ENCODE measurements around the gene EEFSEC. TPM values are rescaled to one million over a fixed set of nuclear protein-coding genes. Genes with fewer than 3 reads are reported as not detected.

EEFSEC gene
- total and polyA plus RNA-seq, 5 experiments from 2014 or later, result 14.7 to 27.1 (median 19.2) TPM

- DNase-seq (no peak), ATAC-seq (no peak)
- POLR2A ChIA-PET, result no interaction called here
- no peaks in the 10 kb centered on the region for H3K27me3 Mint-ChIP-seq
- peak overlapping the region in 5 of 10 donors; percentile 33 to 77 (median 69) for H3K27ac Mint-ChIP-seq
- H3K4me3 Mint-ChIP-seq, result no peak overlapping the region
- peaks cover 0 to 14% (median 12%) of the 10 kb centered on the region in 3 donors for H3K36me3 Mint-ChIP-seq
- H3K9me3 Mint-ChIP-seq, result peaks cover 0 to under 1% (median 0%) of the 10 kb centered on the region in 9 donors
- peaks cover 1 to 43% (median 25%) of the 10 kb centered on the region in 4 donors for H3K4me1 Mint-ChIP-seq
Measured at GRCh38 chr3:128281461-128282367, 128.4 kb downstream of the EEFSEC start.

- POLR2A ChIA-PET, result no interaction called here
- DNase-seq (no peak), ATAC-seq (no peak)
- Mint-ChIP-seq H3K4me3 (no peak overlapping the region), H3K36me3 (peaks cover 4 to 18% (median 18%) of the 10 kb centered on the region in 3 donors), H3K27ac (peak overlapping the region in 2 of 10 donors; percentile 28 to 77), H3K9me3 (peaks cover 0 to 3% (median 0%) of the 10 kb centered on the region in 9 donors), H3K4me1 (peaks cover 5 to 44% (median 26%) of the 10 kb centered on the region in 4 donors), H3K27me3 (no peaks in the 10 kb centered on the region)
Measured at GRCh38 chr3:128282380-128283196, 129.3 kb downstream of the EEFSEC start.

GRCh38 chr3:128283421-128283820, 130.1 kb downstream of the EEFSEC start:
- Mint-ChIP-seq H3K27me3 (no peaks in the 10 kb centered on the region), H3K4me3 (no peak overlapping the region), H3K4me1 (peaks cover 5 to 37% (median 21%) of the 10 kb centered on the region in 4 donors), H3K27ac (peak overlapping the region in 2 of 10 donors; percentile 4 to 14), H3K36me3 (peaks cover 4 to 26% (median 23%) of the 10 kb centered on the region in 3 donors), H3K9me3 (peaks cover 0 to 9% (median 0%) of the 10 kb centered on the region in 9 donors)
- DNase-seq, result no peak
- ATAC-seq, result no peak
- POLR2A ChIA-PET, result interaction anchor here (1.6 kb wide), 1 partner anchor 14 kb away, joined by 6 read pairs; no protein-coding TSS in a partner anchor

GRCh38 chr3:128285042-128285966, 132.0 kb downstream of the EEFSEC start:
- Mint-ChIP-seq H3K9me3 (peaks cover 2 to 20% (median 8%) of the 10 kb centered on the region in 9 donors), H3K27ac (peak overlapping the region in 9 of 10 donors; percentile 31 to 84 (median 74)), H3K4me3 (no peak overlapping the region), H3K36me3 (peaks cover 14 to 44% (median 36%) of the 10 kb centered on the region in 3 donors), H3K4me1 (peaks cover 4 to 37% (median 19%) of the 10 kb centered on the region in 4 donors), H3K27me3 (no peaks in the 10 kb centered on the region)
- no peak for ATAC-seq
- POLR2A ChIA-PET, result interaction anchor here (1.3 to 1.6 kb wide), 2 partner anchors 12 to 13 kb away, joined by 3 to 6 read pairs; no protein-coding TSS in a partner anchor
- DNase-seq, result no peak

- Mint-ChIP-seq H3K27me3 (no peaks in the 10 kb centered on the region), H3K27ac (peak overlapping the region in 8 of 10 donors; percentile 11 to 83 (median 56)), H3K9me3 (peaks cover 4 to 23% (median 10%) of the 10 kb centered on the region in 9 donors), H3K4me3 (no peak overlapping the region), H3K4me1 (peaks cover 4 to 31% (median 15%) of the 10 kb centered on the region in 4 donors), H3K36me3 (peaks cover 16 to 48% (median 39%) of the 10 kb centered on the region in 3 donors)
- DNase-seq (no peak), ATAC-seq (no peak)
- POLR2A ChIA-PET, result no interaction called here
Measured at GRCh38 chr3:128285967-128286321, 132.7 kb downstream of the EEFSEC start.

GRCh38 chr3:128286691-128287090, 133.4 kb downstream of the EEFSEC start:
- Mint-ChIP-seq H3K27me3 (no peaks in the 10 kb centered on the region), H3K9me3 (peaks cover 4 to 23% (median 11%) of the 10 kb centered on the region in 9 donors), H3K4me3 (no peak overlapping the region), H3K36me3 (peaks cover 21 to 51% (median 40%) of the 10 kb centered on the region in 3 donors), H3K27ac (peak overlapping the region in 8 of 10 donors; percentile 42 to 88 (median 83)), H3K4me1 (peaks cover 9 to 34% (median 19%) of the 10 kb centered on the region in 4 donors)
- POLR2A ChIA-PET, result interaction anchor here (0.6 to 1.4 kb wide), 2 partner anchors 11 to 60 kb away, joined by 3 to 4 read pairs; no protein-coding TSS in a partner anchor
- no peak for ATAC-seq
- no peak for DNase-seq

- Mint-ChIP-seq H3K9me3 (peaks cover 4 to 23% (median 11%) of the 10 kb centered on the region in 9 donors), H3K36me3 (peaks cover 21 to 51% (median 40%) of the 10 kb centered on the region in 3 donors), H3K4me3 (no peak overlapping the region), H3K4me1 (peaks cover 9 to 36% (median 20%) of the 10 kb centered on the region in 4 donors), H3K27ac (peak overlapping the region; percentile 35 to 88 (median 77)), H3K27me3 (no peaks in the 10 kb centered on the region)
- no peak for DNase-seq
- POLR2A ChIA-PET, result interaction anchor here (0.6 to 1.4 kb wide), 2 partner anchors 10 to 61 kb away, joined by 3 to 4 read pairs; no protein-coding TSS in a partner anchor
- ATAC-seq, result no peak
Measured at GRCh38 chr3:128287216-128287615, 133.9 kb downstream of the EEFSEC start.

- Mint-ChIP-seq H3K36me3 (peaks cover 21 to 51% (median 31%) of the 10 kb centered on the region in 3 donors), H3K27ac (peak overlapping the region in 7 of 10 donors; percentile 1 to 71 (median 45)), H3K27me3 (no peaks in the 10 kb centered on the region), H3K4me1 (peaks cover 24 to 57% (median 32%) of the 10 kb centered on the region in 4 donors), H3K4me3 (no peak overlapping the region), H3K9me3 (peaks cover 4 to 23% (median 11%) of the 10 kb centered on the region in 9 donors)
- no peak for ATAC-seq
- no peak for DNase-seq
- POLR2A ChIA-PET, result interaction anchor here (1.0 kb wide), 1 partner anchor 11 kb away, joined by 3 read pairs; no protein-coding TSS in a partner anchor
Measured at GRCh38 chr3:128289534-128289933, 136.3 kb downstream of the EEFSEC start.

GRCh38 chr3:128290484-128290883, 137.2 kb downstream of the EEFSEC start:
- no peaks in the 10 kb centered on the region for H3K27me3 Mint-ChIP-seq
- peak overlapping the region in 4 of 10 donors; percentile 6 to 71 (median 39) for H3K27ac Mint-ChIP-seq
- ATAC-seq (no peak), DNase-seq (no peak)
- H3K9me3 Mint-ChIP-seq, result peaks cover 4 to 23% (median 11%) of the 10 kb centered on the region in 9 donors
- H3K4me1 Mint-ChIP-seq, result peaks cover 27 to 58% (median 38%) of the 10 kb centered on the region in 4 donors
- peaks cover 21 to 51% (median 31%) of the 10 kb centered on the region in 3 donors for H3K36me3 Mint-ChIP-seq
- H3K4me3 Mint-ChIP-seq, result no peak overlapping the region
- POLR2A ChIA-PET, result interaction anchor here (0.7 kb wide), 1 partner anchor 837 kb away, joined by 3 read pairs; no protein-coding TSS in a partner anchor

GRCh38 chr3:128293930-128294329, 140.6 kb downstream of the EEFSEC start:
- no peak for ATAC-seq
- Mint-ChIP-seq H3K36me3 (peaks cover 16 to 37% (median 19%) of the 10 kb centered on the region in 3 donors), H3K4me3 (peak overlapping the region in 8 of 10 donors; percentile 4 to 86 (median 72)), H3K4me1 (peaks cover 27 to 74% (median 54%) of the 10 kb centered on the region in 4 donors), H3K9me3 (peaks cover 4 to 21% (median 11%) of the 10 kb centered on the region in 9 donors), H3K27me3 (no peaks in the 10 kb centered on the region), H3K27ac (peak overlapping the region; percentile 84 to 98 (median 96))
- POLR2A ChIA-PET, result interaction anchor here (0.6 to 6.4 kb wide), 6 partner anchors 14 to 1105 kb away, joined by 4 to 87 read pairs (median 7); partner anchors contain the start of gene RUVBL1
- no peak for DNase-seq

- POLR2A ChIA-PET, result interaction anchor here (0.7 to 6.4 kb wide), 8 partner anchors 9 to 200 kb away, joined by 3 to 87 read pairs (median 7); no protein-coding TSS in a partner anchor
- no peaks in the 10 kb centered on the region for H3K27me3 Mint-ChIP-seq
- H3K4me3 Mint-ChIP-seq, result peak overlapping the region in 9 of 10 donors; percentile 20 to 86 (median 63)
- peak overlapping the region; percentile 84 to 98 (median 96) for H3K27ac Mint-ChIP-seq
- peaks cover 9 to 26% (median 10%) of the 10 kb centered on the region in 3 donors for H3K36me3 Mint-ChIP-seq
- DNase-seq, result peak in 4 of 10 donors; percentile 21 to 68 (median 60)
- ATAC-seq, result peak; percentile 79 to 89
- peaks cover 27 to 78% (median 58%) of the 10 kb centered on the region in 4 donors for H3K4me1 Mint-ChIP-seq
- peaks cover 3 to 11% (median 6%) of the 10 kb centered on the region in 9 donors for H3K9me3 Mint-ChIP-seq
Measured at GRCh38 chr3:128294999-128295468, 141.8 kb downstream of the EEFSEC start.
